GM21786 (cell line): ENCODE measurements around the gene PAOX.
"Not testable (repeated sequence)": the region's sequence is repeated elsewhere in the genome, so short reads cannot be mapped to it uniquely, and the experiment has no call there.

Experiments used
- ATAC-seq: cut with Tn5 transposase; IDR thresholded peaks from one replicate; pipeline ENCODE4 v1.9.1; 2021; ENCODE audit not compliant: unreplicated experiment

The PAOX gene

DNA sequence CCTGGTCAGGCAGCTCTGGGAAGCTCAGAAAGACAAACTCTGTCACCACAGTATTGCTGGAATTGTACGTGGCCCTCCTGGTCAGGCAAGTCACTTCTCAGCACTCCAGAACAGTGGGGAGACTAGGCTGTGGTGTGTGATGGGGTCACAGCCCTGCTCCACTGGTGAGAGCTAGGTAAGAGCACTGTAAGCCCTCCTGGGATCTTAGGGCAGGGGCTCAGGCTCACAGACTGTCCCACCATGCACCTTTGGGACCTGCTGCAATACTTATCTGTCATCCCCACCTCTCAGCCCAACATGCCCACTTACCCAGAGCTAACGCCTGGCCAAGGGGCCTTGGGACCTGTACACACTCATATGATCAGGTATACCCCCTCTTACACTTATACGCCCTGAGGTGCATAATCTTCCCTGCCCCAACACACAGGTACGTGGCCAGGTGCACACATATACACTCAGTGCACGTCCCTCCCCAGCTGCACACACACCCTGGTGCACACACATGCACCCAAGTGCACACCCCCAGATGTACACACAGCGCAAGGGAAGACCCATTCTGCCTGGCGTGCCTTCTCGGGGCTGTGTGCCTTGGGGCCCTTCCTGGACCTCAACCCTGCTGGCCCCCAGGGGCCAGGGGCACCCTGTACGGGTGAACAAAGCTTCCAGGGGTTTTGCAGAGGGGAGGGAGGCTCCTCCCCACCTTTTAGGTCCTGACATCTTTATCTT lies 53.0 kb downstream of the PAOX start:
- not testable (repeated sequence) for ATAC-seq

DNA sequence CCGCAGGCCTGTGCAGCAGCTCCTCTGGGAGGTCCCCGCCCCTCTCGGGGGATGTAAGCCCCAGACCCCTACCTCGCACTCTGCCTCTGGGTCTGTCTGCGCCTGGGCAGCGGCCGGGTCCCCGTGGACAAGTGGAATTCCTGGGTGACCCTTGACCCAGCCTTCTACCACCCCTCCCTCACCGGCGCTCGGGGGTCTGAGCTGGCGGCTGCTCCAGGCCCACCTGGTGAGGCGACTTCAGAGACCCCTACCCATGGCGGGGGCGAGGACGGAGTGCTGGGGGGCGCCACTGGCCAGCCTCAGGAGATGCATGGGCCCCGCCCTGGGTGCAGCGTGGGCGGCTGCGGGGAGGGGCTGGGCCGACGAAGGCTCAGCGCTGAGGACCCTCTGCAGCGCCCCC lies 53.7 kb downstream of the PAOX start:
- not testable (repeated sequence) for ATAC-seq

DNA sequence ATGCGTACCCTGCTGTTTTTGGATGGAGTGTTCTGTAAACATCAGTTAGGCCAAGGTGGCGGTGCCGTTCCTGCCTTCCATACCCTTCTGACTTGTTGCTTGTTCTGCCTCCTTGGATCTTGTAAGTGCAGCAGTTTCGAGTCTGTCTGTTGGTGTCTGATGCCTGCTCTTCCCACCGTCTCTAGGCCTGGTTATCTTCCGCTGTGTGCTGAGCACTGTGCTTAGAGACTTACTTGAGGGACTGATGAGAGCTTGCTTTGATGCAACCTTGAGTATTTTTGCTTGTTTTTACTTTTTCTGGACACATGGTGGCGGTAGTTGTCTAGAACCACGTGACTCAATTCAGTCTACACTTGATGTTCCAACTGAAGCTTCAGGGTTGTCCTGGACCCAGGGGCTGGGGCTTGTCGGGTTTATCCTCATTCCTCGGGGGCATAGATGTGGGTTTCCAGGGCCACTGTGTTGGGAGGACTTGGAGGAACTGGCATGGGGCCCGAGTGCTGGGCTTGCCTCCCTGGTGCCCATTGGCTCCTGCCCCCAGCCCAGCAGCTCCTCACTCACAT lies 59.7 kb downstream of the PAOX start:
- no peak for ATAC-seq

DNA sequence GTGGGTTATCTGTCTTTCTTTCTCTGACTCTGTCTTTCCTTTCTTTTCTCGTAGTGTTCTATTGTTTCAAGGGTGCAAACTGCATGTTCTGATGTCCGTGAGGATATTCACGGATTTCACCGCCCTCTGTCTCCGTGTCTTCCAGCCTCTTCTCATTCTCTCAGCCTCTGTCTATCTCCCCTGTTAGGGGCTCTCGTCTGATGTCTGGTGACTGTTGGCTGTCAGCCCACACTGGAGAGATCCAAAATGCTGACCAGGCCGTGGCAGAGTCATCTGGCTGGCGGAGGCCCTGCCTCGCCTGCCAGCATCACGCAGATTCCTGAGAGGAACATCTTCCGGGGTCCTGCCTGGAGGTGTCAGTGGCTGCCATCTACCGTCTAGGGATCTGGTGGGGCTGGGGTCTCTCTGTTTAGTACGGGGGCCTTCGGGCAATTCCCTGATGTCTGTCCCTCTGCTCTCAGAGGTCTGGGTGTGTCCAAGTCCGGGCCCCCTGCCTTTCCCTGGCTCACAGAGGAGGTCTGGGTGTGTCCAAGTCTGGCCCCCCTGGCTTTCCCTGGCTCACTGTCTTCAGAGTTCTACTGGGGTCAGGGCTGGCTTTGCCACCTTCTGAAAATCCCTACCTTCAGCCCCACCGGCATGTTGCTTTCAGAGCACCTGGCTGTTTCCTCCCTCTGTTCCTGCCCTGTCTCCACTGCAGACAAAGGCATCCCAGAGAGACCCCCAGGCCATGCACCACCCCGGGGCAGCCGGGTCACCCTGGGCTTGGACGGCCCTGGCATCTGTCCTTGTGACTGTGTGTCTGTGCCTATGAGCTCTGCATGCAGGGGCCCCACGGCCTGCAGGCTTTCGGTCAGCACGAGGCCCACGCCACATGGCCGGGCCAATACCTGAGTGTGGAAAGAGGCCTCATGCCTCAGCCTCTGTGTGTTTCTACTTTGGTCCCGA lies 60.7 kb downstream of the PAOX start:
- no peak for ATAC-seq

DNA sequence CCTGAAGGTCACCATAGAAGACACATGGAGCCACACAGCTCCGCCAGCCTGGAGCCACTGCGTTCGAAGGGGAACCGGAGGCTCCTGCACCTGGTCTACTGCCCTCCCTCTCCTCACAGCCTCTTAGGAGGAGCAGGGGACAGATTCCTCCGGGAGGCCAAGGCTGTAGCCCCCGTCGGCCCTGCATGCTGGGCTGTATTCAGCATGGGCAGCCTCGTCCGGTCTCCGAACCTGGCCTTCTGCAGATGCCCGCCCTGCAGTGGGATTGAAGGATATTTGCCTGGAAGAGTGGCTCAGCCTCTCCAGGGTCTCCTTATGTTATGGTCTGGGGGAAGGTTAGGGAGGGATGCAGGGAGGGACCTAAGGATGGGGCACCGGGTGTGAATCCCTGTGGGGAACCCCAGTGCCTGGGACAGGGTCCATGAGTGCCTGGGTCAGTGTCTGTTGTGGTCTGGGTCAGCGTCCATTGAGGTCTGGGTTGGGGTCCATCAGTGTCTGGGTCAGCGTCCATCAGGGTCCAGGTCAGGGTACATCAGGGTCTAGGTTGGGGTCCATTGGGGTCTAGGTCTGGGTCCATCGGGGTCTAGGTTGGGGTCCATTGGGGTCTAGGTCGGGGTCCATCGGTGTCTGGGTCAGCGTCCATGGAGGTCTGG lies 61.7 kb downstream of the PAOX start:
- no peak for ATAC-seq
